ENCODE results near the gene FAM186B.
A peak's percentile ranks its signal among the peaks of the same experiment; 100 is the strongest.

DNA sequence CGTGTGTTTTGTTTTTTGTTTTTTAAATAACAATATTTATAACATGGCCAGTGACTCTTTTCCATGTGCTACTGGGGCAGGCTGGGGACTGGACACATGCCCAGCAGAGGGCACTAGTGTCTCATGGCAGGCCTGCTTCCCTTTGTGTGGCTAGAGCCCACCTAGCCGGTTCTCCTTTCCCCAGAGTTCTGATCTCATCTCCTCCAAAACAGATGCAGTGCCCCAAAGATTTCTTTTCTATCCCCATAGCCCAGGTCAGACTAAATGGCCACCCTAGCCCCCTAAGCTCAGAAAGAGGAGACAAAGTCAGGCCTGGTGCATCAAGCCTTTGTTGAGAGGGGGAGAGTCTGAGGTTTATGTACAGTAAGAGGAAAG, 39.2 kb upstream of the FAM186B start:
- TF ChIP-seq, protein P1, sequence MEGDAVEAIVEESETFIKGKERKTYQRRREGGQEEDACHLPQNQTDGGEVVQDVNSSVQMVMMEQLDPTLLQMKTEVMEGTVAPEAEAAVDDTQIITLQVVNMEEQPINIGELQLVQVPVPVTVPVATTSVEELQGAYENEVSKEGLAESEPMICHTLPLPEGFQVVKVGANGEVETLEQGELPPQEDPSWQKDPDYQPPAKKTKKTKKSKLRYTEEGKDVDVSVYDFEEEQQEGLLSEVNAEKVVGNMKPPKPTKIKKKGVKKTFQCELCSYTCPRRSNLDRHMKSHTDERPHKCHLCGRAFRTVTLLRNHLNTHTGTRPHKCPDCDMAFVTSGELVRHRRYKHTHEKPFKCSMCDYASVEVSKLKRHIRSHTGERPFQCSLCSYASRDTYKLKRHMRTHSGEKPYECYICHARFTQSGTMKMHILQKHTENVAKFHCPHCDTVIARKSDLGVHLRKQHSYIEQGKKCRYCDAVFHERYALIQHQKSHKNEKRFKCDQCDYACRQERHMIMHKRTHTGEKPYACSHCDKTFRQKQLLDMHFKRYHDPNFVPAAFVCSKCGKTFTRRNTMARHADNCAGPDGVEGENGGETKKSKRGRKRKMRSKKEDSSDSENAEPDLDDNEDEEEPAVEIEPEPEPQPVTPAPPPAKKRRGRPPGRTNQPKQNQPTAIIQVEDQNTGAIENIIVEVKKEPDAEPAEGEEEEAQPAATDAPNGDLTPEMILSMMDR (IDR thresholded peaks at IDR 0.05) = peak; percentile 75 to 94 (median 90)
- no peak for TF ChIP-seq POLR2A (IDR thresholded peaks at IDR 0.05)

Measured in Peyer's patch (tissue), 4 donors.